K562 (cell line): ENCODE data around the gene EXT2. TPM values are rescaled to one million over a fixed set of nuclear protein-coding genes. Genes with fewer than 3 reads are reported as not detected.

ENCODE experiments used
- ATAC-seq: fragments of 200-7000 bp; cut with Tn5 transposase; 3 replicates; pipeline ENCODE4 v1.9.1; 2020; ENCODE audit warnings: moderate library complexity
- BruUV-seq: library from RNA; stranded (reverse); fragments of 400-500 nt; replicated peaks from 2 replicates; lab custom pipeline; 2021; lab: Mats Ljungman, UMichigan
- CTCF ChIA-PET: fragments of 300-600 bp; formaldehyde crosslinking; extraction: SDS; loops from one replicate; lab custom pipeline; 2021; ENCODE audit warnings: low intra/inter-chr PET ratio; lab: Yijun Ruan, JAX
- POLR2A ChIA-PET: fragments of 300-600, 350-650 bp; sonication (Branson Sonifier 250); formaldehyde crosslinking; extraction: SDS; loops from one replicate; lab custom pipeline; 2021; ENCODE audit warnings: antibody characterized with exemption, inconsistent platforms; lab: Yijun Ruan, JAX
- DNase-seq, 4 experiments: peaks; one replicate each; pipeline versions ENCODE4 v3.0.0 to v3.0.0-alpha.2; 2011 to 2018; ENCODE audit warnings: low spot score in 3 of 4, mixed read lengths in 3 of 4; ENCODE audit errors: extremely low read depth in 1 of 4
- FAIRE-seq: peaks from 2 replicates; lab custom pipeline; 2011; peaks lifted over from hg19 to GRCh38; lab: Jason Lieb, UNC
- H2AFZ ChIP-seq: 2 replicates; pipeline ENCODE4 v1.6.0; 2011; ENCODE audit warnings: low read depth, low read length, control low read depth, inconsistent platforms
- H3K27ac ChIP-seq: fragments of 200-600 bp; 3 replicates; pipeline ENCODE4 v1.8.0; 2011; ENCODE audit warnings: low read depth, mild to moderate bottlenecking, control low read depth, inconsistent platforms, low read length, moderate library complexity, mixed read lengths; ENCODE audit errors: extremely low read depth
- H3K27me3 ChIP-seq, 2 experiments: fragments of 300-600 bp in 1 of 2; 2 replicates in 1 of 2; 3 replicates in 1 of 2; pipeline versions ENCODE4 v1.6.0 to v1.8.0; 2011; ENCODE audit warnings: inconsistent platforms in 2 of 2, low read length in 2 of 2, mild to moderate bottlenecking in 1 of 2, mixed read lengths in 1 of 2, moderate library complexity in 1 of 2; ENCODE audit not compliant: control insufficient read depth in 2 of 2, insufficient read depth in 2 of 2
- H3K36me3 ChIP-seq: fragments of 300-600 bp; 3 replicates; pipeline ENCODE4 v1.8.0; 2011; ENCODE audit warnings: mild to moderate bottlenecking, low read length, inconsistent platforms; ENCODE audit not compliant: control insufficient read depth, insufficient read depth
- H3K4me1 ChIP-seq, 2 experiments: fragments of 200-600 bp in 1 of 2; replicated peaks in 1 of 2; 2 replicates in 1 of 2; 3 replicates in 1 of 2; pipeline versions ENCODE4 v1.5.1 to v1.8.0; 2011; ENCODE audit warnings: inconsistent platforms in 2 of 2, low read length in 2 of 2, mild to moderate bottlenecking in 1 of 2, mixed read lengths in 1 of 2, moderate library complexity in 1 of 2; ENCODE audit not compliant: control insufficient read depth in 2 of 2, insufficient read depth in 2 of 2
- H3K4me2 ChIP-seq: 2 replicates; pipeline ENCODE4 v1.6.1; 2011; ENCODE audit warnings: low read length, control low read depth, inconsistent platforms, mixed read lengths; ENCODE audit not compliant: insufficient read depth
- H3K4me3 ChIP-seq: fragments of 200-600 bp; sonication (generic), shearing (Covaris generic); 2 replicates; pipeline ENCODE4 v1.5.1; 2016; ENCODE audit warnings: control low read depth, inconsistent platforms
- H3K79me2 ChIP-seq: fragments of 200-600 bp; 3 replicates; pipeline ENCODE4 v1.8.0; 2011; ENCODE audit warnings: low read length, inconsistent platforms; ENCODE audit not compliant: control insufficient read depth, insufficient read depth
- H3K9ac ChIP-seq, 2 experiments: 2 replicates each; pipeline versions ENCODE4 v1.6.0 to v1.6.1; 2011; ENCODE audit warnings: low read depth in 2 of 2, low read length in 2 of 2, control low read depth in 1 of 2, inconsistent platforms in 1 of 2, mild to moderate bottlenecking in 1 of 2, mixed read lengths in 1 of 2; ENCODE audit not compliant: insufficient read depth in 1 of 2
- H3K9me1 ChIP-seq: one replicate; pipeline ENCODE4 v1.6.0; 2011; ENCODE audit warnings: inconsistent platforms, mild to moderate bottlenecking, low read length, moderate library complexity; ENCODE audit not compliant: control insufficient read depth, insufficient read depth
- H3K9me3 ChIP-seq: replicated peaks from 2 replicates; pipeline ENCODE4 v1.5.1; 2011; ENCODE audit warnings: low read depth, low read length, inconsistent platforms; ENCODE audit not compliant: control insufficient read depth, insufficient read depth
- H4K20me1 ChIP-seq: replicated peaks from 2 replicates; pipeline ENCODE4 v1.6.1; 2011; ENCODE audit warnings: low read length, inconsistent platforms, mixed read lengths; ENCODE audit not compliant: control insufficient read depth, insufficient read depth
- ASH1L ChIP-seq: fragments of 450-650 bp; IDR thresholded peaks from 2 replicates; pipeline ENCODE4 v1.6.1; 2018; ENCODE audit warnings: borderline replicate concordance, mild to moderate bottlenecking, low read depth; ENCODE audit not compliant: partially characterized antibody
- CBX1 ChIP-seq: sonication (generic); IDR thresholded peaks from 2 replicates; pipeline ENCODE4 v1.6.1; 2016; ENCODE audit warnings: antibody characterized with exemption, low read depth, mild to moderate bottlenecking
- FOXA3 ChIP-seq, 2 experiments: fragments of 450-650 bp in 1 of 2; sonication (generic) in 1 of 2; formaldehyde crosslinking; IDR thresholded peaks in 1 of 2; conservative IDR thresholded peaks in 1 of 2; 2 replicates each; pipeline versions ENCODE4 v1.4.0 to v1.8.0; 2020 to 2022; ENCODE audit warnings: mild to moderate bottlenecking in 2 of 2, missing genetic modification reagents in 1 of 2
- TAF15 ChIP-seq: fragments of 200-400 bp; formaldehyde crosslinking; IDR thresholded peaks from 2 replicates; pipeline ENCODE4 v1.6.1; 2017; ENCODE audit warnings: mild to moderate bottlenecking, low read depth, low read length, moderate library complexity
- YY1 ChIP-seq, 3 experiments: IDR thresholded peaks; 2 replicates each; pipeline ENCODE4 v1.6.1; 2011; ENCODE audit warnings: low read length in 2 of 3, mild to moderate bottlenecking in 2 of 3, moderate library complexity in 2 of 3, borderline replicate concordance in 1 of 3, control low read depth in 1 of 3, low read depth in 1 of 3; ENCODE audit not compliant: insufficient read depth in 3 of 3, insufficient replicate concordance in 2 of 3, control insufficient read depth in 1 of 3, insufficient read length in 1 of 3; ENCODE audit errors: extremely low read depth in 1 of 3
- WGBS: fragments of 100-300 bp; shearing (Covaris generic); methylation state at CpG from one replicate; pipeline ENCODE4 v1.1.6; 2016; ENCODE audit warnings: low coverage, mixed read lengths; ENCODE audit not compliant: insufficient coverage; ENCODE audit errors: missing lambda C conversion rate; 5-methylcytosine and 5-hydroxymethylcytosine counted together
- in situ Hi-C: fragments of 300-500 bp; cut with MboI; formaldehyde crosslinking; loops from 4 replicates; pipeline ENCODE4 v1.15.0; 2018; ENCODE audit warnings: inconsistent platforms, mixed read lengths
- intact Hi-C: fragments of 100-400 bp; cut with micrococcal nuclease; formaldehyde crosslinking; loops from 2 replicates; pipeline ENCODE4 v1.14.2; 2022
- polyA plus RNA-seq, 8 experiments: library from polyadenylated mRNA; depleted of rRNA in 4 of 8; stranded (reverse) in 5 of 8; unstranded in 3 of 8; fragments of >200 nt; fragmentation: Nextera tagmentation in 2 of 8; fragmentation: Illumina TruSeq in 1 of 8; extraction: Ambion mirVana in 2 of 8; extraction: Trizol in 1 of 8; gene quantifications; 2 replicates each; pipeline versions ENCODE4 v1.2.1 to v1.2.3, GENCODE V29; 2011 to 2014; ENCODE audit warnings: inconsistent platforms in 1 of 8, missing spikeins in 1 of 8
- total RNA-seq, 7 experiments: library from RNA; depleted of rRNA in 6 of 7; stranded (reverse); fragments of >200 nt in 6 of 7; fragmentation: Illumina TruSeq in 2 of 7; extraction: Trizol in 2 of 7; gene quantifications; 2 replicates each; pipeline versions ENCODE4 v1.2.1 to v1.2.3, GENCODE V29; 2011 to 2021; ENCODE audit warnings: low replicate concordance in 1 of 7

The EXT2 gene
- total and polyA plus RNA-seq, 9 of the 15 experiments (the other 6 are each of a cell fraction or from before 2014, with no cell fraction given), result 7.5 to 52.1 (median 38.1) TPM

- Histone ChIP-seq H3K4me1 (peaks cover 0 to 18% of the 10 kb centered on the region in 2 experiments; a peak in 4 of 5 replicates), H3K9ac (no peak overlapping the region), H3K27me3 (no peaks in the 10 kb centered on the region), H3K36me3 (0 out of 3 replicates have a peak, but pooled peaks cover 2% of the 10 kb centered on the region), H2AFZ (no peak overlapping the region), H3K9me1 (no peaks in the 10 kb centered on the region), H4K20me1 (no peaks in the 10 kb centered on the region), H3K9me3 (peaks cover 4% of the 10 kb centered on the region; the same call in 1 of the 2 replicates), H3K79me2 (no peaks in the 10 kb centered on the region), H3K27ac (no peak overlapping the region), H3K4me2 (no peak overlapping the region), H3K4me3 (no peak overlapping the region)
- DNase-seq, result no peak
- WGBS, result 51% methylated on average over 6 of the region's 6 CpGs
- POLR2A ChIA-PET, result interaction anchor here (0.8 kb wide), 1 partner anchor 316 kb away, joined by 3 read pairs; no protein-coding TSS in a partner anchor
- CTCF ChIA-PET, result no interaction called here
- TF ChIP-seq CBX1 (no peak), FOXA3 (CRISPR knock-in tag; conservative IDR thresholded peaks at IDR 0.05 in 1 of 2, IDR thresholded peaks at IDR 0.05 in 1 of 2) (peak in 1 of 2 experiments; percentile 39; a peak in 1 of 4 replicates), ASH1L (no peak), TAF15 (no peak), YY1 (IDR thresholded peaks at IDR 0.05; ENCODE audit: borderline replicate concordance in 1 of 3, control insufficient read depth in 1 of 3, extremely low read depth in 1 of 3, insufficient read depth in 3 of 3, insufficient read length in 1 of 3, insufficient replicate concordance in 2 of 3, low read depth in 1 of 3, low read length in 2 of 3) (no peak)
- intact Hi-C loops, result loop anchor here (5.0 kb wide), 1 partner anchor 123 kb away; no protein-coding TSS in a partner anchor
- BruUV-seq, result no TSS peak
- no peak for FAIRE-seq
- ATAC-seq, result no peak
- in situ Hi-C loops, result no loop called here
Measured at GRCh38 chr11:44255406-44256071, 160.1 kb downstream of the EXT2 start.
